Brain microvascular endothelial cell (primary cell): ENCODE data around the gene CACNA2D3.

ENCODE experiments used
- DNase-seq: peaks from one replicate; pipeline ENCODE4 v3.0.0-alpha.2; 2020
- H3K27ac ChIP-seq: fragments of 250-450 bp; sonication (Bioruptor Pico); 2 replicates; pipeline ENCODE4 v1.5.1; 2020; ENCODE audit warnings: mild to moderate bottlenecking, moderate library complexity
- H3K27me3 ChIP-seq: fragments of 250-450 bp; sonication (Bioruptor Pico); replicated peaks from 2 replicates; pipeline ENCODE4 v1.5.1; 2020; ENCODE audit warnings: mild to moderate bottlenecking
- H3K36me3 ChIP-seq: fragments of 250-450 bp; sonication (Bioruptor Pico); replicated peaks from 2 replicates; pipeline ENCODE4 v1.5.1; 2020; ENCODE audit warnings: mild to moderate bottlenecking
- H3K4me3 ChIP-seq: 2 replicates; pipeline ENCODE4 v1.5.1; 2011; ENCODE audit warnings: low read depth, mild to moderate bottlenecking, control low read depth, low read length, moderate library complexity
- CTCF ChIP-seq: IDR thresholded peaks from 2 replicates; pipeline ENCODE4 v1.5.1; 2011; ENCODE audit warnings: low read depth, mild to moderate bottlenecking, moderate library complexity, low read length, control low read depth, inconsistent platforms; ENCODE audit errors: missing control alignments
- in situ Hi-C: cut with HindIII; loops from 2 replicates; pipeline ENCODE4 v1.10.0; 2017; ENCODE audit warnings: low sequenced_read_pairs, low pct_ligation_motif_present

CACNA2D3 gene

DNA sequence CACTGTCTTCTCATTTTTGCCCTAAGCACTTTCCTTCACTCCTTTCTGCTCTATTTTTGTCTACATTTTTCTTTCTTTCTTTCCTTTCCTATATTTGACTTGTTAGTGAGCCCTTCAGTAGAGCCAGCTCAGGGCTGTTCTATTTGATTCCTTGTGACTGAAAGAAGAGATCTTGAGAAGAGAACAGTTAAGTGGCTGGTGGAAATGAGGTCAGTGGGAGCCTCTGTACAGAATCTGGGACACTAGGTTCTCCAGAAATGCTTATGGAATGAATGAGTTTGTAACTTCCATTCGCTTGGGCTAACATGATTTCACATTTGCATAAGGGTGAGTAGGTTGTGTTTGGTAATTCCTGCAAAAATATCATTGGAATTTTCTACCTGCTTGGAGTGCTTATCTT is 45.6 kb downstream of the CACNA2D3 start:
- Histone ChIP-seq H3K36me3 (no peaks in the 10 kb centered on the region), H3K27me3 (no peaks in the 10 kb centered on the region), H3K27ac (no peak overlapping the region), H3K4me3 (no peak overlapping the region)
- TF ChIP-seq CTCF = no peak
- no peak for DNase-seq
- in situ Hi-C loops = no loop called here

GRCh38 chr3:54168451-54168850 is 46.1 kb downstream of the CACNA2D3 start:
- H3K27me3 ChIP-seq = no peaks in the 10 kb centered on the region
- in situ Hi-C loops = no loop called here
- no peak overlapping the region for H3K4me3 ChIP-seq
- H3K36me3 ChIP-seq = no peaks in the 10 kb centered on the region
- no peak overlapping the region for H3K27ac ChIP-seq
- no peak for DNase-seq
- no peak for TF ChIP-seq CTCF

DNA sequence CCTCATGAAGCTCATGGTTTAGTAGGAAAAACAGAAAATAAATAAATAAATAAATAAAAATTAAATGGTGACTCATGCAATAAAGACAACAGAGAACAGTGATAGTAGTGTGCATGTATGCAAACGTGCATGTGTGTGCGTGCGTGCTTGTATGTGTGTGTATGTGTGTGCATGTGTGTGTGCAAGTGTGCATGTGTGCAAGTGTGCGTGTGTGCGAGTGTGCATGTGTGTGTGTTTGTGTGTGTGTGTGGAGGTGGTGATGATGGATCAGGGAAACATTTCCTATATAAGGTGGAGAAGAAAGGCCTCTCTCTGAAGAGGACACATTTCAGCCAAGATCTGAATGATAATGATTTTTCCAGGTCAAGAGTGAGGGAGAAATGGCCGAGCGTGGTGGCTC is 47.2 kb downstream of the CACNA2D3 start:
- Histone ChIP-seq H3K36me3 (no peaks in the 10 kb centered on the region), H3K27ac (no peak overlapping the region), H3K4me3 (no peak overlapping the region), H3K27me3 (no peaks in the 10 kb centered on the region)
- no peak for TF ChIP-seq CTCF
- in situ Hi-C loops = no loop called here
- no peak for DNase-seq

- in situ Hi-C loops = no loop called here
- H3K36me3 ChIP-seq = no peaks in the 10 kb centered on the region
- no peak overlapping the region for H3K27ac ChIP-seq
- no peaks in the 10 kb centered on the region for H3K27me3 ChIP-seq
- DNase-seq = no peak
- no peak for TF ChIP-seq CTCF
- no peak overlapping the region for H3K4me3 ChIP-seq
Observed at GRCh38 chr3:54171509-54171908, 49.2 kb downstream of the CACNA2D3 start.

- Histone ChIP-seq H3K27me3 (no peaks in the 10 kb centered on the region), H3K36me3 (no peaks in the 10 kb centered on the region), H3K27ac (no peak overlapping the region), H3K4me3 (no peak overlapping the region)
- in situ Hi-C loops = no loop called here
- no peak for DNase-seq
- TF ChIP-seq CTCF = no peak
Observed at GRCh38 chr3:54171951-54172350, 49.6 kb downstream of the CACNA2D3 start.

DNA sequence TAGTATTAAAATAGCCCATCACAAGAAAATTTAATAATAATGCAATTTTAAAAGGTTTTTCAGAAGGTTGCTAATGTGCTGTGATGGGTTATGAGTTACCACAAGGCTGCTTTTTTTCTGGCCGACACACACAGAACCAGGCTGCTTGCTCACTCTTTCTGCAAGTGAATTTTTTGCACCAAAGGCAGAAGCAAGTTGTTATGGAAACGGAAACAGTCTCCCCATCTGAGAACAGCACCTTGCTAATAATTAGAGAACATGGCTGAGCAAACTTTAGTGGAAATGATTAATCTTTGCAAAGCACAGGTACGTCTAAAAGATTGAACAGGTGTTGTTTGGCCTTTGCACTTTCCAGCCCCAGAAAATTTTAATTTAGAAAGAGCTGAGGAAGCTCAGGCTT is 51.0 kb downstream of the CACNA2D3 start:
- no peak for DNase-seq
- Histone ChIP-seq H3K4me3 (no peak overlapping the region), H3K36me3 (no peaks in the 10 kb centered on the region), H3K27me3 (no peaks in the 10 kb centered on the region), H3K27ac (no peak overlapping the region)
- TF ChIP-seq CTCF = no peak
- in situ Hi-C loops = no loop called here
